IMR-90 (cell line): Measurements from ENCODE around the gene AKR1C8. TPM values are rescaled to one million over a fixed set of nuclear protein-coding genes. Genes with fewer than 3 reads are reported as not detected.

Experiments
- ATAC-seq: fragments of 200-7000 bp; cut with Tn5 transposase; 2 replicates; pipeline ENCODE4 v1.9.1; 2020; ENCODE audit warnings: low read depth, mild to moderate bottlenecking, moderate library complexity
- BruUV-seq: library from RNA; stranded (reverse); fragments of 400-500 nt; replicated peaks from 2 replicates; lab custom pipeline; 2021; lab: Mats Ljungman, UMichigan
- CTCF ChIA-PET: fragments of 300-600 bp; formaldehyde crosslinking; extraction: SDS; loops from one replicate; lab custom pipeline; 2021; ENCODE audit warnings: antibody characterized with exemption; lab: Yijun Ruan, JAX
- POLR2A ChIA-PET: fragments of 300-600 bp; sonication (Branson Sonifier 250); formaldehyde crosslinking; loops from one replicate; lab custom pipeline; 2022; ENCODE audit warnings: antibody characterized with exemption; ENCODE audit not compliant: unreplicated experiment; lab: Charles Lee
- DNase-seq: peaks from one replicate; pipeline ENCODE4 v3.0.0; 2013
- H2AFZ ChIP-seq: replicated peaks from 2 replicates; pipeline ENCODE3; 2013; ENCODE audit warnings: low read length, mild to moderate bottlenecking; ENCODE audit not compliant: poor library complexity
- H2AK5ac ChIP-seq: 2 replicates; pipeline ENCODE4 v1.6.1; 2013; ENCODE audit warnings: low read depth, low read length, inconsistent platforms
- H2AK9ac ChIP-seq: replicated peaks from 2 replicates; pipeline ENCODE3; 2013; ENCODE audit warnings: mild to moderate bottlenecking, low read depth, low read length, moderate library complexity; ENCODE audit not compliant: poor library complexity
- H2BK120ac ChIP-seq: 2 replicates; pipeline ENCODE4 v1.6.1; 2013; ENCODE audit warnings: low read depth, low read length, inconsistent platforms
- H2BK15ac ChIP-seq: 3 replicates; pipeline ENCODE4 v1.6.1; 2013; ENCODE audit warnings: low read depth, low read length, inconsistent platforms
- H2BK20ac ChIP-seq: 2 replicates; pipeline ENCODE4 v1.6.1; 2013; ENCODE audit warnings: low read depth, mild to moderate bottlenecking, inconsistent platforms, low read length, moderate library complexity
- H2BK5ac ChIP-seq: 2 replicates; pipeline ENCODE4 v1.6.1; 2013; ENCODE audit warnings: mild to moderate bottlenecking, low read depth, low read length, inconsistent platforms; ENCODE audit not compliant: poor library complexity, severe bottlenecking
- H3K14ac ChIP-seq: replicated peaks from 2 replicates; pipeline ENCODE4 v1.6.1; 2013; ENCODE audit warnings: low read depth, low read length, inconsistent platforms
- H3K18ac ChIP-seq: 2 replicates; pipeline ENCODE4 v1.6.1; 2013; ENCODE audit warnings: low read depth, low read length, control low read depth
- H3K23ac ChIP-seq: 2 replicates; pipeline ENCODE4 v1.6.1; 2013; ENCODE audit warnings: low read depth, low read length, inconsistent platforms
- H3K27ac ChIP-seq: 2 replicates; pipeline ENCODE4 v1.5.1; 2013; ENCODE audit warnings: mild to moderate bottlenecking, control low read depth, low read length; ENCODE audit not compliant: insufficient read depth
- H3K27me3 ChIP-seq: 2 replicates; pipeline ENCODE4 v1.6.1; 2013; ENCODE audit warnings: low read length; ENCODE audit not compliant: control insufficient read depth, insufficient read depth
- H3K36me3 ChIP-seq: 2 replicates; pipeline ENCODE4 v1.6.1; 2013; ENCODE audit warnings: low read length, mixed read lengths; ENCODE audit not compliant: control insufficient read depth, insufficient read depth
- H3K4ac ChIP-seq: 2 replicates; pipeline ENCODE4 v1.6.1; 2013; ENCODE audit warnings: low read depth, low read length, inconsistent platforms
- H3K4me1 ChIP-seq: 2 replicates; pipeline ENCODE4 v1.6.1; 2013; ENCODE audit warnings: low read length, mixed read lengths; ENCODE audit not compliant: control insufficient read depth, insufficient read depth
- H3K4me2 ChIP-seq: 2 replicates; pipeline ENCODE4 v1.6.1; 2013; ENCODE audit warnings: low read depth, mild to moderate bottlenecking, control low read depth, low read length, moderate library complexity
- H3K4me3 ChIP-seq: 2 replicates; pipeline ENCODE4 v1.5.1; 2013; ENCODE audit warnings: low read depth, mild to moderate bottlenecking, control low read depth, low read length, moderate library complexity; ENCODE audit not compliant: insufficient read depth
- H3K56ac ChIP-seq: 2 replicates; pipeline ENCODE4 v1.6.1; 2013; ENCODE audit warnings: low read length, inconsistent platforms; ENCODE audit not compliant: insufficient read depth; ENCODE audit errors: extremely low read depth
- H3K79me1 ChIP-seq, 2 experiments: 2 replicates each; pipeline ENCODE4 v1.6.1; 2013; ENCODE audit warnings: low read length in 2 of 2, inconsistent platforms in 1 of 2, low read depth in 1 of 2
- H3K9ac ChIP-seq: 2 replicates; pipeline ENCODE4 v1.6.1; 2013; ENCODE audit warnings: low read depth, low read length, control low read depth
- H3K9me1 ChIP-seq: 2 replicates; pipeline ENCODE4 v1.6.1; 2013; ENCODE audit warnings: low read length, inconsistent platforms; ENCODE audit not compliant: insufficient read depth
- H3K9me3 ChIP-seq: 2 replicates; pipeline ENCODE4 v1.6.1; 2013; ENCODE audit warnings: low read length; ENCODE audit not compliant: control insufficient read depth, insufficient read depth
- H4K20me1 ChIP-seq: 2 replicates; pipeline ENCODE4 v1.6.1; 2013; ENCODE audit warnings: low read length, inconsistent platforms; ENCODE audit not compliant: insufficient read depth
- H4K5ac ChIP-seq: 2 replicates; pipeline ENCODE4 v1.6.1; 2013; ENCODE audit warnings: mild to moderate bottlenecking, low read depth, low read length, control low read depth
- H4K8ac ChIP-seq, 2 experiments: 2 replicates each; pipeline ENCODE4 v1.6.1; 2013; ENCODE audit warnings: low read depth in 2 of 2, low read length in 2 of 2, control low read depth in 1 of 2, inconsistent platforms in 1 of 2
- H4K91ac ChIP-seq: 2 replicates; pipeline ENCODE4 v1.6.1; 2013; ENCODE audit warnings: low read depth, low read length, inconsistent platforms; ENCODE audit not compliant: insufficient read depth
- MAFK ChIP-seq: IDR thresholded peaks from 2 replicates; pipeline ENCODE4 v1.6.1; 2012; ENCODE audit warnings: low read depth, low read length, improper control_type of control experiment
- MXI1 ChIP-seq: IDR thresholded peaks from 2 replicates; pipeline ENCODE4 v1.6.1; 2012; ENCODE audit warnings: low read depth, mild to moderate bottlenecking, low read length, moderate library complexity, borderline replicate concordance
- RCOR1 ChIP-seq: IDR thresholded peaks from 2 replicates; pipeline ENCODE4 v1.6.1; 2012; ENCODE audit warnings: mild to moderate bottlenecking, low read length, improper control_type of control experiment; ENCODE audit not compliant: insufficient replicate concordance
- SMC3 ChIP-seq: fragments of 150-350 bp; IDR thresholded peaks from 2 replicates; pipeline ENCODE4 v1.6.1; 2016; ENCODE audit warnings: low read depth, mild to moderate bottlenecking, antibody characterized with exemption, low read length, moderate library complexity
- WGBS, 2 experiments: methylation state at CpG; one replicate each; pipeline versions ENCODE4 v1.1.5 to v1.1.7; 2013; ENCODE audit warnings: missing lambda C conversion rate in 2 of 2; ENCODE audit not compliant: insufficient read length in 1 of 2; ENCODE audit errors: extremely low coverage in 2 of 2; 5-methylcytosine and 5-hydroxymethylcytosine counted together
- dilution Hi-C: fragments of 300-500 bp; cut with HindIII; formaldehyde crosslinking; loops from one replicate; pipeline ENCODE4 v1.14.3; 2018; ENCODE audit warnings: low sequenced_read_pairs; ENCODE audit not compliant: unreplicated experiment
- in situ Hi-C: fragments of 300-500 bp; cut with MboI; formaldehyde crosslinking; loops from 3 replicates; pipeline ENCODE4 v1.14.3; 2019; ENCODE audit warnings: low sequenced_read_pairs, inconsistent platforms, mixed read lengths
- intact Hi-C: fragments of 100-400 bp; cut with micrococcal nuclease; formaldehyde crosslinking; loops from 2 replicates; pipeline ENCODE4 v1.10.0; 2022
- polyA plus RNA-seq, 3 experiments: library from polyadenylated mRNA; depleted of rRNA; stranded (reverse); fragments of >200 nt; gene quantifications; 2 replicates each; pipeline ENCODE4 v1.2.3, GENCODE V29; 2012; ENCODE audit warnings: low replicate concordance in 1 of 3
- total RNA-seq: library from RNA; depleted of rRNA; stranded (reverse); fragments of >200 nt; gene quantifications from 2 replicates; pipeline ENCODE4 v1.2.3, GENCODE V29; 2012

The AKR1C8 gene
- total and polyA plus RNA-seq, 2 of the 4 experiments (the other 2 are of a cell fraction), result not detected

DNA sequence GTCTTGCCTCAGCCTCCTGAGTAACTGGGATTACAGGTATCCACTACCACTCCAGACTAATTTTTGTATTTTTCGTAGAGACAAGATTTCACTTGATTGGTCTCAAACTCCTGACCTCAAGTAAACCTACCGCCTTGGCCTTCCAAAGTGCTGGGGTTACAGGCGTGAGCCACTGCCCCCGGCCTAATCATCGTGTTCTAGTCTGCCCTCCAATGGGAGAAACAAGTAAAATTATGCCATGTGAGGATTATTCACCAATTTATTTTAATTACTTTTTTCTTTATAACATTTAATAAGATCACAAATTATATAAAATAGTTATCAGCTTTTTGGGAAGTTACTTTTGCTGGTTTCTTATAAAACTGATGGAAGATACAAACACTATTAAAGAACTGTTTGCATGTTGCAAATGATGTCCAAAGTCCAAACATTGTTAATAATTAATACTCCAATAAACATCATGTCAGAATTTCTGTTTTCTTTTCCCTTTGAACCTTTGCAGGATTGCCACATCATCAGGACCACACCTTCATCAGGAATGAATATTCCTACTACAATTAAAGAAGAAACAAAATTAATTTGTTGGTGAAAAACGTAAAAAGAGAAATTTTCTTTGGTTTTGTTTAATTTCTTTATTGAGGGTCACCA is 10.9 kb upstream of the AKR1C8 start:
- WGBS, 2 experiments, result 14% methylated on average over 1 of the region's 6 CpGs; no CpG with 5 or more reads in 1 of the 2 experiments
- POLR2A ChIA-PET, result no interaction called here
- DNase-seq, result no peak

More for the DNA sequence above, 10.9 kb upstream of the AKR1C8 start:
- no peak overlapping the region for H3K4me3 ChIP-seq
- H4K5ac ChIP-seq, result no peak overlapping the region
- no peak overlapping the region for H3K27ac ChIP-seq
- no peak for ATAC-seq
- H3K4me2 ChIP-seq, result no peak overlapping the region
- CTCF ChIA-PET, result no interaction called here
- H2BK5ac ChIP-seq, result no peak overlapping the region
- H2BK20ac ChIP-seq, result no peak overlapping the region
- H4K20me1 ChIP-seq, result no peaks in the 10 kb centered on the region
- H4K8ac ChIP-seq, result no peak overlapping the region
- no peak overlapping the region for H3K56ac ChIP-seq
- H3K79me1 ChIP-seq, result no peaks in the 10 kb centered on the region
- no peaks in the 10 kb centered on the region for H3K4me1 ChIP-seq
- BruUV-seq, result no TSS peak
- dilution Hi-C loops, result no loop called here
- no peak overlapping the region for H2AFZ ChIP-seq
- no peak overlapping the region for H2BK120ac ChIP-seq
- no peak overlapping the region for H3K14ac ChIP-seq
- H3K9ac ChIP-seq, result no peak overlapping the region
- H3K18ac ChIP-seq, result no peak overlapping the region
- TF ChIP-seq MAFK (no peak), MXI1 (no peak), RCOR1 (no peak), SMC3 (no peak)
- no peaks in the 10 kb centered on the region for H3K27me3 ChIP-seq
- H2AK5ac ChIP-seq, result no peak overlapping the region
- no peak overlapping the region for H2AK9ac ChIP-seq
- no peaks in the 10 kb centered on the region for H3K9me3 ChIP-seq
- H3K36me3 ChIP-seq, result no peaks in the 10 kb centered on the region
- H4K91ac ChIP-seq, result no peak overlapping the region
- no peak overlapping the region for H3K23ac ChIP-seq
- intact Hi-C loops, result loop anchor here (10.0 kb wide), 1 partner anchor 51 kb away; no protein-coding TSS in a partner anchor
- in situ Hi-C loops, result no loop called here
- no peak overlapping the region for H2BK15ac ChIP-seq
- H3K4ac ChIP-seq, result no peak overlapping the region
- H3K9me1 ChIP-seq, result no peaks in the 10 kb centered on the region
